ENCODE data around the gene WRNIP1.

Gene WRNIP1

GRCh38 chr6:2740581-2740980 is 24.6 kb upstream of the WRNIP1 start:
- in situ Hi-C loops (cut with HindIII; ENCODE audit: low sequenced_read_pairs) = no loop called here

GRCh38 chr6:2741756-2742155 is 23.4 kb upstream of the WRNIP1 start:
- in situ Hi-C loops (cut with HindIII; ENCODE audit: low sequenced_read_pairs) = no loop called here

- in situ Hi-C loops (cut with HindIII; ENCODE audit: low sequenced_read_pairs) = no loop called here
Observed at GRCh38 chr6:2743280-2744208, 21.6 kb upstream of the WRNIP1 start.

GRCh38 chr6:2744209-2744771 is 20.9 kb upstream of the WRNIP1 start:
- in situ Hi-C loops (cut with HindIII; ENCODE audit: low sequenced_read_pairs) = no loop called here

GRCh38 chr6:2744778-2745177 is 20.4 kb upstream of the WRNIP1 start:
- in situ Hi-C loops (cut with HindIII; ENCODE audit: low sequenced_read_pairs) = no loop called here

- in situ Hi-C loops (cut with HindIII; ENCODE audit: low sequenced_read_pairs) = no loop called here
Observed at GRCh38 chr6:2745246-2745645, 19.9 kb upstream of the WRNIP1 start.

- in situ Hi-C loops (cut with HindIII; ENCODE audit: low sequenced_read_pairs) = no loop called here
Observed at GRCh38 chr6:2746557-2747061, 18.6 kb upstream of the WRNIP1 start.

GRCh38 chr6:2748183-2748582 is 17.0 kb upstream of the WRNIP1 start:
- in situ Hi-C loops (cut with HindIII; ENCODE audit: low sequenced_read_pairs) = no loop called here

- in situ Hi-C loops (cut with HindIII; ENCODE audit: low sequenced_read_pairs) = no loop called here
Observed at GRCh38 chr6:2749969-2750600, 15.1 kb upstream of the WRNIP1 start.

- in situ Hi-C loops (cut with HindIII; ENCODE audit: low sequenced_read_pairs) = no loop called here
Observed at GRCh38 chr6:2750832-2751231, 14.4 kb upstream of the WRNIP1 start, which contains the start of gene MYLK4. Gene MYLK4 (minus strand): TSS chr6:2750922. CDS start chr6:2749294, 1,628 bp downstream.

GRCh38 chr6:2751871-2752270 is 13.3 kb upstream of the WRNIP1 start:
- in situ Hi-C loops (cut with HindIII; ENCODE audit: low sequenced_read_pairs) = no loop called here

GRCh38 chr6:2752477-2753109 is 12.6 kb upstream of the WRNIP1 start:
- in situ Hi-C loops (cut with HindIII; ENCODE audit: low sequenced_read_pairs) = no loop called here

GRCh38 chr6:2753110-2753489 is 12.1 kb upstream of the WRNIP1 start:
- in situ Hi-C loops (cut with HindIII; ENCODE audit: low sequenced_read_pairs) = no loop called here

- in situ Hi-C loops (cut with HindIII; ENCODE audit: low sequenced_read_pairs) = no loop called here
Observed at GRCh38 chr6:2753743-2754142, 11.4 kb upstream of the WRNIP1 start.

- in situ Hi-C loops (cut with HindIII; ENCODE audit: low sequenced_read_pairs) = no loop called here
Observed at GRCh38 chr6:2754393-2754792, 10.8 kb upstream of the WRNIP1 start.

- in situ Hi-C loops (cut with HindIII; ENCODE audit: low sequenced_read_pairs) = no loop called here
Observed at GRCh38 chr6:2754911-2755310, 10.3 kb upstream of the WRNIP1 start.

GRCh38 chr6:2755456-2755855 is 9.7 kb upstream of the WRNIP1 start:
- in situ Hi-C loops (cut with HindIII; ENCODE audit: low sequenced_read_pairs) = no loop called here

- in situ Hi-C loops (cut with HindIII; ENCODE audit: low sequenced_read_pairs) = no loop called here
Observed at GRCh38 chr6:2756241-2756640, 9.0 kb upstream of the WRNIP1 start.

GRCh38 chr6:2756687-2757224 is 8.4 kb upstream of the WRNIP1 start:
- in situ Hi-C loops (cut with HindIII; ENCODE audit: low sequenced_read_pairs) = no loop called here

GRCh38 chr6:2758980-2759379 is 6.2 kb upstream of the WRNIP1 start:
- in situ Hi-C loops (cut with HindIII; ENCODE audit: low sequenced_read_pairs) = no loop called here
